ENCODE measurements around the gene BEAN1. TPM values are rescaled to one million over a fixed set of nuclear protein-coding genes. Genes with fewer than 3 reads are reported as not detected.

The BEAN1 gene
- total RNA-seq (not detected), polyA plus RNA-seq (under 1 TPM in 2 of 3 donors, not detected in 1; 0.01 to 0.08 TPM)
- long read RNA-seq, donor 1 = 0 reads
- long read RNA-seq, donor 2, partial matches to known transcripts = 0 of 1 reads
- long read RNA-seq, donor 2, other reads (novel, unspliced or antisense) = 1 of 1 reads

GRCh38 chr16:66427036-66427860 lies at the start of gene BEAN1:
BEAN1 (plus strand) TSS chr16:66427295; CDS start chr16:66437677, 10,382 bp downstream.
- no peaks in the 10 kb centered on the region for H3K36me3 ChIP-seq (ENCODE audit: insufficient read depth in 1 of 2, low read depth in 1 of 2)
- peaks cover 0 to 60% (median 19%) of the 10 kb centered on the region in 3 donors for H3K27me3 ChIP-seq (ENCODE audit: insufficient read depth in 3 of 3, low read length in 2 of 3)
- no peak within 1 kb of the TSS for H3K27ac ChIP-seq
- DNase-seq = no peak
- no peak for TF ChIP-seq CTCF (IDR thresholded peaks at IDR 0.05)
- peak in 3 of 4 donors; percentile 17 to 41 (median 38) for ATAC-seq
- 1 to 2% (median 1%) methylated on average over 43 to 118 of the region's 118 CpGs for WGBS, 3 donors
- intact Hi-C loops (cut with DNase I) = no loop called here
- H3K9me3 ChIP-seq = no peaks in the 10 kb centered on the region
- H3K4me3 ChIP-seq = peak within 1 kb of the TSS; percentile 62
- H3K4me1 ChIP-seq = peaks cover 8% of the 10 kb centered on the region

GRCh38 chr16:66377324-66377723 lies 49.8 kb upstream of the BEAN1 start:
- H3K4me3 ChIP-seq = no peak overlapping the region
- DNase-seq (no peak), ATAC-seq (no peak)
- no peak for TF ChIP-seq CTCF (IDR thresholded peaks at IDR 0.05)
- H3K27ac ChIP-seq = peak overlapping the region; percentile 46
- no peaks in the 10 kb centered on the region for H3K9me3 ChIP-seq
- WGBS, 3 donors = 65 to 80% (median 73%) methylated on average over 3 of the region's 3 CpGs
- intact Hi-C loops (cut with DNase I) = no loop called here
- H3K4me1 ChIP-seq = no peaks in the 10 kb centered on the region
- no peaks in the 10 kb centered on the region for H3K36me3 ChIP-seq (ENCODE audit: insufficient read depth in 1 of 2, low read depth in 1 of 2)
- no peaks in the 10 kb centered on the region for H3K27me3 ChIP-seq (ENCODE audit: insufficient read depth in 3 of 3, low read length in 2 of 3)

- intact Hi-C loops (cut with DNase I) = no loop called here
- Histone ChIP-seq H3K27ac (peak overlapping the region; percentile 5), H3K36me3 (ENCODE audit: insufficient read depth in 1 of 2, low read depth in 1 of 2) (no peaks in the 10 kb centered on the region), H3K4me3 (no peak overlapping the region), H3K4me1 (no peaks in the 10 kb centered on the region), H3K9me3 (no peaks in the 10 kb centered on the region), H3K27me3 (ENCODE audit: insufficient read depth in 3 of 3, low read length in 2 of 3) (no peaks in the 10 kb centered on the region)
- ATAC-seq (no peak), DNase-seq (no peak)
- no peak for TF ChIP-seq CTCF (IDR thresholded peaks at IDR 0.05)
- WGBS, 3 donors = 68 to 78% (median 72%) methylated on average over 18 of the region's 18 CpGs
These were observed 48.1 kb upstream of the BEAN1 start for GRCh38 chr16:66378741-66379570.

GRCh38 chr16:66379571-66379941 lies 47.5 kb upstream of the BEAN1 start:
- no peaks in the 10 kb centered on the region for H3K4me1 ChIP-seq
- H3K36me3 ChIP-seq (ENCODE audit: insufficient read depth in 1 of 2, low read depth in 1 of 2) = no peaks in the 10 kb centered on the region
- DNase-seq = no peak
- H3K27ac ChIP-seq = no peak overlapping the region
- ATAC-seq = no peak
- TF ChIP-seq CTCF (IDR thresholded peaks at IDR 0.05) = no peak
- H3K9me3 ChIP-seq = no peaks in the 10 kb centered on the region
- H3K4me3 ChIP-seq = no peak overlapping the region
- 90 to 100% (median 94%) methylated on average over 3 of the region's 3 CpGs for WGBS, 3 donors
- intact Hi-C loops (cut with DNase I) = no loop called here
- no peaks in the 10 kb centered on the region for H3K27me3 ChIP-seq (ENCODE audit: insufficient read depth in 3 of 3, low read length in 2 of 3)
